Lung (tissue), 16 donors: Measurements from ENCODE around the gene TRAPPC13. TPM values are rescaled to one million over a fixed set of nuclear protein-coding genes. Genes with fewer than 3 reads are reported as not detected.
"Not testable (repeated sequence)": the region's sequence is repeated elsewhere in the genome, so short reads cannot be mapped to it uniquely, and the experiment has no call there.

Experiments
- ATAC-seq: fragments of 200-7000 bp; cut with Tn5 transposase; one replicate; pipeline ENCODE4 v1.9.1; 2020; ENCODE audit warnings: moderate number of reproducible peaks; ENCODE audit not compliant: insufficient read depth, low FRiP score
- DNase-seq, 3 donors: peaks; one replicate each; pipeline ENCODE4 v3.0.0-alpha.2; 2013 to 2017
- H3K27ac ChIP-seq, 2 donors: one replicate each; pipeline ENCODE4 v1.5.1; 2013; ENCODE audit warnings: mild to moderate bottlenecking in 2 of 2, moderate library complexity in 2 of 2, control low read depth in 1 of 2, inconsistent platforms in 1 of 2, low read depth in 1 of 2, low read length in 1 of 2
- H3K27me3 ChIP-seq, 3 donors: one replicate each; pipeline ENCODE4 v1.5.1; 2013; ENCODE audit warnings: low read length in 2 of 3; ENCODE audit not compliant: control insufficient read depth in 3 of 3, insufficient read depth in 3 of 3
- H3K36me3 ChIP-seq, 4 donors: one replicate each; pipeline ENCODE4 v1.5.1; 2013; ENCODE audit warnings: low read length in 4 of 4, mild to moderate bottlenecking in 1 of 4, moderate library complexity in 1 of 4; ENCODE audit not compliant: control insufficient read depth in 4 of 4, insufficient read depth in 4 of 4
- H3K4me1 ChIP-seq, 5 donors: one replicate each; pipeline ENCODE4 v1.5.1; 2013; ENCODE audit warnings: low read length in 5 of 5, mild to moderate bottlenecking in 2 of 5, moderate library complexity in 1 of 5; ENCODE audit not compliant: control insufficient read depth in 5 of 5, insufficient read depth in 5 of 5
- H3K4me3 ChIP-seq: one replicate; pipeline ENCODE4 v1.5.1; 2013; ENCODE audit warnings: mild to moderate bottlenecking, control low read depth, moderate library complexity
- H3K9ac ChIP-seq, 2 donors: one replicate each; pipeline ENCODE4 v1.5.1; 2013; ENCODE audit warnings: low read length in 2 of 2, control low read depth in 1 of 2; ENCODE audit not compliant: insufficient read depth in 1 of 2
- H3K9me3 ChIP-seq, 4 donors: one replicate each; pipeline ENCODE4 v1.5.1; 2013; ENCODE audit warnings: low read length in 3 of 4, mild to moderate bottlenecking in 1 of 4, moderate library complexity in 1 of 4; ENCODE audit not compliant: control insufficient read depth in 4 of 4, insufficient read depth in 3 of 4
- WGBS, 2 donors: extraction: QIAGEN DNeasy Blood & Tissue Kit; methylation state at CpG; one replicate each; pipeline ENCODE4 v1.1.7; 2013; 5-methylcytosine and 5-hydroxymethylcytosine counted together
- long read RNA-seq, 5 donors: transcript quantifications; one replicate each; lab custom pipeline, GENCODE V29; 2026
- polyA plus RNA-seq, 2 donors: library from polyadenylated mRNA; stranded (reverse); fragments of 200-250 nt; gene quantifications; one replicate each; pipeline ENCODE4 v1.2.1, GENCODE V29; 2013
- total RNA-seq, 2 donors: library from RNA; depleted of rRNA in 1 of 2; stranded (reverse); fragments of >200 nt in 1 of 2; gene quantifications; one replicate each; pipeline ENCODE4 v1.2.1, GENCODE V29; 2014 to 2021
- TF ChIP-seq, protein P1 (sequence below): IDR thresholded peaks from 2 replicates; pipeline ENCODE4 v1.5.1; 2012; ENCODE audit warnings: mild to moderate bottlenecking; ENCODE audit errors: control extremely low read depth, extremely low read depth
- donor health status: control.
- donor health status: control.
- donor health status: Bipolar disorder and iron deficiency.
- donor health status: healthy.
- donor health status: DM: yes; HTN: yes; CAD: no.

The TRAPPC13 gene, protein sequence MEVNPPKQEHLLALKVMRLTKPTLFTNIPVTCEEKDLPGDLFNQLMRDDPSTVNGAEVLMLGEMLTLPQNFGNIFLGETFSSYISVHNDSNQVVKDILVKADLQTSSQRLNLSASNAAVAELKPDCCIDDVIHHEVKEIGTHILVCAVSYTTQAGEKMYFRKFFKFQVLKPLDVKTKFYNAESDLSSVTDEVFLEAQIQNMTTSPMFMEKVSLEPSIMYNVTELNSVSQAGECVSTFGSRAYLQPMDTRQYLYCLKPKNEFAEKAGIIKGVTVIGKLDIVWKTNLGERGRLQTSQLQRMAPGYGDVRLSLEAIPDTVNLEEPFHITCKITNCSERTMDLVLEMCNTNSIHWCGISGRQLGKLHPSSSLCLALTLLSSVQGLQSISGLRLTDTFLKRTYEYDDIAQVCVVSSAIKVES
- total RNA-seq, result 10 to 100 TPM; 19.0 to 42.0 TPM
- polyA plus RNA-seq, result 10 to 100 TPM; 13.3 to 14.9 TPM
- long read RNA-seq, donor 1, partial matches to known transcripts, result 24 of 28 reads
- long read RNA-seq, donor 1, other reads (novel, unspliced or antisense), result 0 of 28 reads
- long read RNA-seq, donor 2, result 0 reads
- long read RNA-seq, donor 3, partial matches to known transcripts, result 0 of 4 reads
- long read RNA-seq, donor 3, other reads (novel, unspliced or antisense), result 0 of 4 reads
- long read RNA-seq, donor 4, partial matches to known transcripts, result 0 of 2 reads
- long read RNA-seq, donor 4, other reads (novel, unspliced or antisense), result 0 of 2 reads
- long read RNA-seq, donor 5, partial matches to known transcripts, result 0 of 7 reads
- long read RNA-seq, donor 5, other reads (novel, unspliced or antisense), result 0 of 7 reads

DNA sequence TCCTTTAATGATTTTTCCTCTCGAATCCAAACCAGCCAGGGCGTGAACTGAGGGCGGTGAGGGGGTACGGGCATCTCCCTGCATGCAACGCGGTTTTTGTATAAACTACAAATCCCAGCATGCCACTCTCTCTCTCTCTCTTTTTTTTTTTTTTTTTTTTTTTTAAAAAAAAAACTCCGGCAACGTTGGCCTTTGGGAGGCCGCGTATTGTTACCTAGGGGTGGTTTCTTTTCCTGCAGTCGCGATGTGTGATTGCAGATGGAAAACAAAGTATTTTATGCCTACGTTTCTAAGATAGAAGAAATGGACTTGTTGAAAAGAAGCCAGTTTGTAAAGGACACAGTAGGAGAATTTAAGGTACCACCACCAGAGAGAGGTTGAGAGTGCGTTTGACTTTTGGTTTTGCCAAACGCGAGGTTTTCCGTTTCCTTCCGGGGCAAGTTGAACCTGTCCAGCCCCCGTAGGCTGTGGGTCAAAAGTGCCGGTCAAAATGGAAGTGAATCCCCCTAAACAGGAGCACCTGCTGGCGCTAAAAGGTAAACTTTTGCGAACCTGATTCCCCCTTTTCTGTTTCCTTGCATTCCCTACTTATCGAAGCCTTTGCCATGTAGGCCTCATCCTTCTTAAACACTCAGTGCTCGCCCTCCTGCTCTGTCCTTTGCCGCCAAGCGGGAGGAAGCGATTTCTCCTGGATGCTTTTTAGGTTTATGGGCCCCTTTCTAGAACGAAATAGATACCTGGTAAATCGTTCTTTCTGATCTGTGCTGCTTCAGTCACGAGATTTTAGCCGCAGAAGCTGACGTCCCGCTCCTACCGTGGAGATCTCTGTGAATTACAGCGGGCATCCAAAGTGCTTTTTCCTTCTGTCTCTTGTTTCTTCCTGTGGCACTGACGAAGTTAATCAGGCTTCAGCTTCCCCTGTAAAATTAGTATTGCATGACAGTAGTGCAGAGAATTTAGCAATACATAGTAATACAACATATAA lies at the start of gene TRAPPC13, which contains the start of gene SHLD3:
Gene TRAPPC13, plus strand, starts transcription at position 457 of the 985 bp plus-strand sequence. Its CDS starts 34 bp downstream, at position 491.
Gene SHLD3, plus strand, starts transcription at position 457 of the 985 bp plus-strand sequence. CDS start 4,561 bp downstream, outside the sequence.
- TF ChIP-seq, protein P1, sequence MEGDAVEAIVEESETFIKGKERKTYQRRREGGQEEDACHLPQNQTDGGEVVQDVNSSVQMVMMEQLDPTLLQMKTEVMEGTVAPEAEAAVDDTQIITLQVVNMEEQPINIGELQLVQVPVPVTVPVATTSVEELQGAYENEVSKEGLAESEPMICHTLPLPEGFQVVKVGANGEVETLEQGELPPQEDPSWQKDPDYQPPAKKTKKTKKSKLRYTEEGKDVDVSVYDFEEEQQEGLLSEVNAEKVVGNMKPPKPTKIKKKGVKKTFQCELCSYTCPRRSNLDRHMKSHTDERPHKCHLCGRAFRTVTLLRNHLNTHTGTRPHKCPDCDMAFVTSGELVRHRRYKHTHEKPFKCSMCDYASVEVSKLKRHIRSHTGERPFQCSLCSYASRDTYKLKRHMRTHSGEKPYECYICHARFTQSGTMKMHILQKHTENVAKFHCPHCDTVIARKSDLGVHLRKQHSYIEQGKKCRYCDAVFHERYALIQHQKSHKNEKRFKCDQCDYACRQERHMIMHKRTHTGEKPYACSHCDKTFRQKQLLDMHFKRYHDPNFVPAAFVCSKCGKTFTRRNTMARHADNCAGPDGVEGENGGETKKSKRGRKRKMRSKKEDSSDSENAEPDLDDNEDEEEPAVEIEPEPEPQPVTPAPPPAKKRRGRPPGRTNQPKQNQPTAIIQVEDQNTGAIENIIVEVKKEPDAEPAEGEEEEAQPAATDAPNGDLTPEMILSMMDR, result no peak
- ATAC-seq, result peak; percentile 91
- 0% methylated on average over 36 of the region's 36 CpGs for WGBS, 2 donors

DNA sequence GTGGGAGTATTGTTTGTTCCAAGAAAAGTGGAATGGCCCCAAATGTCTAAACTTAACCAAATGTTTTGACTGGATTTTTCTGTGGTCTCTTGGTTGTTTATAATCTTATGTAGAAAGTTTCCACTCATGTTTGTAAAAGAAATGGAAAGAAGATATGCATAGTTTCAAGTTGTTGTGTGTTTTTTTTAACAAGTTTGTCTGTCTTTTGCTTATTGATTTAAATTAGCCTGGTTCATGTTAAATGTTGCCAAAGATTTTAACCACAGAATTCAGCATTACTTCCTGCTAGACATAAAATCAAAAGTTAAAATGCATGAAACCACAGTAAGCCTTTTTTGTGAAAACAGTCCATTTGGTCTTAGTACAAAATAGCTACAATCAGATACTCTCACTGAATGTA lies 47.7 kb upstream of the TRAPPC13 start:
- peaks cover 8 to 28% (median 25%) of the 10 kb centered on the region in 4 donors for H3K36me3 ChIP-seq

More for the DNA sequence above, at the start of gene TRAPPC13, which contains the start of gene SHLD3:
- H3K36me3 ChIP-seq, result peaks cover 0 to 4% (median 1%) of the 10 kb centered on the region in 4 donors
- peak; percentile 89 to 97 (median 96) for DNase-seq
- H3K4me3 ChIP-seq, result peak within 1 kb of the TSS; percentile 85
- H3K9me3 ChIP-seq, result no peaks in the 10 kb centered on the region
- peak within 1 kb of the TSS; percentile 64 to 95 for H3K9ac ChIP-seq
- H3K4me1 ChIP-seq, result peaks cover 0 to 22% (median 13%) of the 10 kb centered on the region in 5 donors
- peak within 1 kb of the TSS; percentile 84 to 94 for H3K27ac ChIP-seq
- H3K27me3 ChIP-seq, result no peaks in the 10 kb centered on the region

DNA sequence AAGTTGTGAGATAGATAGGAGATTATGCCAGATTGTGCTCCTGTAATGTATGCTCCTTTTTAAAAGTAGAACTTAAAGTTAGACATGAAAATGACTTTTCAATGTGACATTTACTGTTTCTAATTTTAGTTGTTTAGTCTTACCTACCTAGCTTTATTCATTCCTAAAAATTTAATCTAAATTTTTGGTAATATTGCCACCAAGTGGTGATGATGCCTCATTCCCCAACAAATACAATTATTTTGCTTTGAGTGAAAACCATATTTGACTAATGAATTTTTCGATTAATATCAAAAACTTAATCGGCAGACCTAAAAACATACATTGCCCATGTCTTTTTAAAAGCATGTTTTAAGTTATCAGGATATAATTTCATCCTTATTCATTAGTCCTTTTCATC lies 36.1 kb upstream of the TRAPPC13 start:
- H3K36me3 ChIP-seq, result peaks cover 9 to 43% (median 26%) of the 10 kb centered on the region in 4 donors
- no peak overlapping the region for H3K9ac ChIP-seq
- no peaks in the 10 kb centered on the region for H3K9me3 ChIP-seq
- H3K4me3 ChIP-seq, result no peak overlapping the region
- no peaks in the 10 kb centered on the region for H3K27me3 ChIP-seq
- TF ChIP-seq, protein P1, result no peak
- WGBS, 2 donors, result 93 to 96% methylated on average over 2 of the region's 2 CpGs
- H3K4me1 ChIP-seq, result no peaks in the 10 kb centered on the region
- no peak overlapping the region for H3K27ac ChIP-seq
- ATAC-seq, result no peak
- DNase-seq, result no peak

More for the DNA sequence above, 47.7 kb upstream of the TRAPPC13 start:
- Histone ChIP-seq H3K4me3 (no peak overlapping the region), H3K27ac (no peak overlapping the region), H3K4me1 (no peaks in the 10 kb centered on the region), H3K9me3 (no peaks in the 10 kb centered on the region), H3K9ac (no peak overlapping the region), H3K27me3 (no peaks in the 10 kb centered on the region)
- no peak for DNase-seq
- TF ChIP-seq, protein P1, result no peak
- no peak for ATAC-seq

DNA sequence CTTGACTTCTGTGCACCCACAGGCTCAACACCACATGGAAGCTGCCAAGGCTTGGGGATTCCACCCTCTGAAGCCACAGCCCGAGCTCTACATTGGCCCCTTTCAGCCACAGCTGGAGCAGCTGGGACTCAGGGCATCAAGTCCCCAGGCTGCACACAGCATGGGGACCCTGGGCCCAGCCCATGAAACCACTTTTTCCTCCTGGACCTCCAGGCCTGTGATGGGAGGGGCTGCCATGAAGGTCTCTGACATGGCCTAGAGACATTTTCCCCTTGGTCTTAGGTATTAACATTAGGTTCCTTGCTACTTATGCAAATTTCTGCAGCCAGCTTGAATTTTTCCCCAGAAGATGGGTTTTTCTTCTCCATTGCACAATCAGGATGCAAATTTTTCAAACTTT lies 23.1 kb upstream of the TRAPPC13 start:
- H3K27me3 ChIP-seq, ATAC-seq, H3K27ac ChIP-seq, H3K4me1 ChIP-seq, DNase-seq, H3K4me3 ChIP-seq, H3K9me3 ChIP-seq, H3K9ac ChIP-seq: not testable (repeated sequence)
- WGBS, 2 donors, result 99 to 100% methylated on average over 1 of the region's 1 CpG
- peaks cover 15 to 53% (median 38%) of the 10 kb centered on the region in 4 donors for H3K36me3 ChIP-seq
